ENCODE measurements around the gene RNF17.

DNA sequence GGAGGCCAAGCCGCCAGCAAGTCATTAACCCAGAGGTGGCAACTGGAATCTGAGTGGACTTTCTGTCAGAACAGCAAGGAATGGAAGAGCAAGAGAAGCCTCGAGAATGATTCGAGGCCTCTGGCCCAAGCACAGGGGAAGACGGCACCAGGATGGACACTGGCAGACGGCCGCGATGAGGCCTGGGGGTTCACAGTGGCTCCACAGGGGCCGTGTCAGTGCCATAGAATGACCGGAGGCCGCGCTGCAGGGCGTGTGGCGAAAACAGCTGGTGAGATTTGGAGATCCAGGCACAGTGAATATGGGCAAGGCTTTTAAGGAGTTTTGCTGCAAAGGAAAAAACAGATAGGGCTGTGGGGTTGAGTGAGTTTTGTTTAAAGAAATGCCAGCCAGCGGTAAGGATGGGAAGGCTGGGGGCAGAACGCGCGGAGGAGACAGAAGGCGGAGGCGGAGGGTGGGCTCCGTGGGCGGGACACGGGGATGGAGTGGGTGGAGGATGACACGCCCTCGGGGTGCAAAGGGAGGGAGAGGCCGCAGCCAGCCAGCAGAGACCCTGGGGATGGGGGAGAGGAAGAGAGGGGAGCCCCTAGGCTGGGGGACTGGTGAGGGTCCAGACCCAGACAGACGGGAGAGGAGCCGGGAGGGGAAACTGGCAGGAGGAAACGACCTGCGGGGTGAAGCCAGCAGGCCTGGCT is 130.5 kb downstream of the RNF17 start:
- TF ChIP-seq, protein P1, sequence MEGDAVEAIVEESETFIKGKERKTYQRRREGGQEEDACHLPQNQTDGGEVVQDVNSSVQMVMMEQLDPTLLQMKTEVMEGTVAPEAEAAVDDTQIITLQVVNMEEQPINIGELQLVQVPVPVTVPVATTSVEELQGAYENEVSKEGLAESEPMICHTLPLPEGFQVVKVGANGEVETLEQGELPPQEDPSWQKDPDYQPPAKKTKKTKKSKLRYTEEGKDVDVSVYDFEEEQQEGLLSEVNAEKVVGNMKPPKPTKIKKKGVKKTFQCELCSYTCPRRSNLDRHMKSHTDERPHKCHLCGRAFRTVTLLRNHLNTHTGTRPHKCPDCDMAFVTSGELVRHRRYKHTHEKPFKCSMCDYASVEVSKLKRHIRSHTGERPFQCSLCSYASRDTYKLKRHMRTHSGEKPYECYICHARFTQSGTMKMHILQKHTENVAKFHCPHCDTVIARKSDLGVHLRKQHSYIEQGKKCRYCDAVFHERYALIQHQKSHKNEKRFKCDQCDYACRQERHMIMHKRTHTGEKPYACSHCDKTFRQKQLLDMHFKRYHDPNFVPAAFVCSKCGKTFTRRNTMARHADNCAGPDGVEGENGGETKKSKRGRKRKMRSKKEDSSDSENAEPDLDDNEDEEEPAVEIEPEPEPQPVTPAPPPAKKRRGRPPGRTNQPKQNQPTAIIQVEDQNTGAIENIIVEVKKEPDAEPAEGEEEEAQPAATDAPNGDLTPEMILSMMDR (IDR thresholded peaks at IDR 0.05): no peak
- TF ChIP-seq EP300 (IDR thresholded peaks at IDR 0.05) (no peak), POLR2A (IDR thresholded peaks at IDR 0.05) (no peak)

All from gastroesophageal sphincter (tissue), 3 donors.